ENCODE results near the gene MRGPRE. TPM values are rescaled to one million over a fixed set of nuclear protein-coding genes. Genes with fewer than 3 reads are reported as not detected.
A peak's percentile ranks its signal among the peaks of the same experiment; 100 is the strongest.

MRGPRE gene
- total RNA-seq, 1 experiment from 2014 or later = not detected

DNA sequence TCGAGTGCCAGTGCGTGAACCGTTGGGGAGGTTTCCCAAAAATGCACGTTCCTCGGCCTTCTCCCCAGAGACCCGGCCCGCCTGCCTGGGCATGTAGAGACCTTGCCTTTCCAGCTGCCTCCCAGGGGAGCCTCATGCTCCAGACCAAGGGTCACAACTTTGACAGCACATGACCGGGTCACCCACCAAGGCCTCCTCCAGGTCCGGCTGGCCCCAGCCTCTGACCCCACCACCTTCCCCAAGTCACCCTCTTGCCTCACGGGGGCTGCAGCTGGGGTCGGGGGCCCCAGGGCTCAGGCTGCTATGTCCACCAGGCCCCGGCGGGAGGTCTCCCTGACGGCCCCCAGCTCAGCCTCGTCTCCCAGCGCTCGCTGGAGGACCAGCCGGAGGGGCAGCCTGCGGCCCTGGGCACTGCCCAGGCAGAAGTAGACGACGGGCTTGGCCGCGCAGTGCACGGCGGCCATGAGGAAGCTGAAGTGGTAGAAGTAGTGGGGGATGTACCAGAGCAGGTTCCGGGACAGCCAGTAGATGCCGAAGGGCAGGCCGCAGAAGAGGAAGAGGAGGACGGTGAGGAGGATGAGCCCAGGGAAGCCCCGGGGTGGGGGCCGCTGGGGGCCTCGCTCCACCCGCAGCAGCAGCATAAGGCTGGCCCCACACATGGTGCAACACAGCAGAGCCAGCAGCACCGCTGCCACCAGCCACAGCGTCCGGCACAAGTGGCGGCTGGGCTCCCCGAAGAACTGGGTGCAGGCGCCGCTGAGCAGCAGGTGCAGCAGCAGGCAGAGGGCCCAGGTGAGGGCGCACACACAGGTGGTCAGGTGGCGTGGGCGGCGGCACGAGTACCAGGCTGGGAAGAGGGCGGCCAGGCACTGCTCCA is 4.4 kb downstream of the MRGPRE start:
- H3K4me3 Mint-ChIP-seq = no peak overlapping the region
- no peaks in the 10 kb centered on the region for H3K36me3 Mint-ChIP-seq
- peaks cover 28% of the 10 kb centered on the region for H3K4me1 Mint-ChIP-seq
- CTCF ChIA-PET = no interaction called here
- DNase-seq (ENCODE audit: low spot score) (peak; percentile 12), ATAC-seq (no peak)
- no peaks in the 10 kb centered on the region for H3K9me3 Mint-ChIP-seq
- H3K27me3 Mint-ChIP-seq (ENCODE audit: low read depth) = no peaks in the 10 kb centered on the region
- no peak overlapping the region for H3K27ac Mint-ChIP-seq
- TF ChIP-seq, protein P1, sequence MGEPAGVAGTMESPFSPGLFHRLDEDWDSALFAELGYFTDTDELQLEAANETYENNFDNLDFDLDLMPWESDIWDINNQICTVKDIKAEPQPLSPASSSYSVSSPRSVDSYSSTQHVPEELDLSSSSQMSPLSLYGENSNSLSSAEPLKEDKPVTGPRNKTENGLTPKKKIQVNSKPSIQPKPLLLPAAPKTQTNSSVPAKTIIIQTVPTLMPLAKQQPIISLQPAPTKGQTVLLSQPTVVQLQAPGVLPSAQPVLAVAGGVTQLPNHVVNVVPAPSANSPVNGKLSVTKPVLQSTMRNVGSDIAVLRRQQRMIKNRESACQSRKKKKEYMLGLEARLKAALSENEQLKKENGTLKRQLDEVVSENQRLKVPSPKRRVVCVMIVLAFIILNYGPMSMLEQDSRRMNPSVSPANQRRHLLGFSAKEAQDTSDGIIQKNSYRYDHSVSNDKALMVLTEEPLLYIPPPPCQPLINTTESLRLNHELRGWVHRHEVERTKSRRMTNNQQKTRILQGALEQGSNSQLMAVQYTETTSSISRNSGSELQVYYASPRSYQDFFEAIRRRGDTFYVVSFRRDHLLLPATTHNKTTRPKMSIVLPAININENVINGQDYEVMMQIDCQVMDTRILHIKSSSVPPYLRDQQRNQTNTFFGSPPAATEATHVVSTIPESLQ (CRISPR knock-in tag; IDR thresholded peaks at IDR 0.05) = no peak
- TF ChIP-seq CREM (CRISPR knock-in tag; IDR thresholded peaks at IDR 0.05) = no peak
- no peak for TF ChIP-seq MYBL2 (CRISPR knock-in tag; IDR thresholded peaks at IDR 0.05)
- no peak for TF ChIP-seq GTF2I (CRISPR knock-in tag; conservative IDR thresholded peaks at IDR 0.05)
- POLR2A ChIA-PET = no interaction called here

DNA sequence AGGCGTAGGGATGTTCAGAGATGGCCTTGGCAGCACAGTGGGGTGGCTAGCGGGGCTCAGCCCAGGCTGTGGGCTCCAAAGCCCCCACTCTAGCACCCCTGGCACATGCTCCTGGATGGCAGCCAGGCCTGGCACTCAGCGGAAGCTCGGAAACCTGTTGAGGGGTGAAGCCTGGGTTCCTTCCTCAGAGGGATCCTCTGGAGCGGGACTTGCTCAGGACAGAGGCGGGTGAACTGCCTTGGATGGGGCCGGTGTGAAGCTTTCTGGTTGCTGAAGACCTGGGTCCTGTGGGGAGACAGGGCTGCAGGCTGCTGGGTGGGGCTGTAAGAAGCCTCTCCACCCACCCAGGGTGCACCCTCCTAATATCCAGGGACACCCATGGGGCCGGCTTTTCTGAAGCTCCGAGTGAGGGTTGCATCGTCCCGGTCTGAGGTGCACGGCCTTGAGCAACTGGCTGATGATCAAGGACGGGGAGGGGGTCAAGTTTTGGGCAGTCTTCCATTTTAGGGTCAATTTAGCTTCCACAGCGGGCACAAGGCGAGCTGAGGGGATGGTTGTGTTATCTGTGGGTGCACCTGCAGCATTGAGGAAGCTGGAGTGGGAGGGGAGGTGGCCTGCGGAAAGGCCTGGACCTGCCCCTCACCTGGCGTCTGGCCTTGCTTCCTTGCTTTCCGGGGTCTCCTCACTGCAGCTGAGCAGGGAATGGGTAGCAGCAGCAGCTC is 5.2 kb downstream of the MRGPRE start:
- no peak overlapping the region for H3K27ac Mint-ChIP-seq
- H3K27me3 Mint-ChIP-seq (ENCODE audit: low read depth) = no peaks in the 10 kb centered on the region
- ChIA-PET POLR2A (no interaction called here), CTCF (no interaction called here)
- DNase-seq (ENCODE audit: low spot score) (no peak), ATAC-seq (no peak)
- peaks cover 27% of the 10 kb centered on the region for H3K4me1 Mint-ChIP-seq
- no peak overlapping the region for H3K4me3 Mint-ChIP-seq
- H3K36me3 Mint-ChIP-seq = no peaks in the 10 kb centered on the region
- TF ChIP-seq, protein P2, sequence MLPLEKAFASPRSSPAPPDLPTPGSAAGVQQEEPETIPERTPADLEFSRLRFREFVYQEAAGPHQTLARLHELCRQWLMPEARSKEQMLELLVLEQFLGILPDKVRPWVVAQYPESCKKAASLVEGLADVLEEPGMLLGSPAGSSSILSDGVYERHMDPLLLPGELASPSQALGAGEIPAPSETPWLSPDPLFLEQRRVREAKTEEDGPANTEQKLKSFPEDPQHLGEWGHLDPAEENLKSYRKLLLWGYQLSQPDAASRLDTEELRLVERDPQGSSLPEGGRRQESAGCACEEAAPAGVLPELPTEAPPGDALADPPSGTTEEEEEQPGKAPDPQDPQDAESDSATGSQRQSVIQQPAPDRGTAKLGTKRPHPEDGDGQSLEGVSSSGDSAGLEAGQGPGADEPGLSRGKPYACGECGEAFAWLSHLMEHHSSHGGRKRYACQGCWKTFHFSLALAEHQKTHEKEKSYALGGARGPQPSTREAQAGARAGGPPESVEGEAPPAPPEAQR (CRISPR knock-in tag; IDR thresholded peaks at IDR 0.05) = no peak
- TF ChIP-seq, protein P3, sequence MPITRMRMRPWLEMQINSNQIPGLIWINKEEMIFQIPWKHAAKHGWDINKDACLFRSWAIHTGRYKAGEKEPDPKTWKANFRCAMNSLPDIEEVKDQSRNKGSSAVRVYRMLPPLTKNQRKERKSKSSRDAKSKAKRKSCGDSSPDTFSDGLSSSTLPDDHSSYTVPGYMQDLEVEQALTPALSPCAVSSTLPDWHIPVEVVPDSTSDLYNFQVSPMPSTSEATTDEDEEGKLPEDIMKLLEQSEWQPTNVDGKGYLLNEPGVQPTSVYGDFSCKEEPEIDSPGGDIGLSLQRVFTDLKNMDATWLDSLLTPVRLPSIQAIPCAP (CRISPR knock-in tag; IDR thresholded peaks at IDR 0.05) = no peak
- TF ChIP-seq RELA (CRISPR knock-in tag; IDR thresholded peaks at IDR 0.05; ENCODE audit: borderline replicate concordance) = no peak
- TF ChIP-seq, protein P4, sequence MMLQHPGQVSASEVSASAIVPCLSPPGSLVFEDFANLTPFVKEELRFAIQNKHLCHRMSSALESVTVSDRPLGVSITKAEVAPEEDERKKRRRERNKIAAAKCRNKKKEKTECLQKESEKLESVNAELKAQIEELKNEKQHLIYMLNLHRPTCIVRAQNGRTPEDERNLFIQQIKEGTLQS (CRISPR knock-in tag; conservative IDR thresholded peaks at IDR 0.05) = no peak
- TF ChIP-seq, protein P5, sequence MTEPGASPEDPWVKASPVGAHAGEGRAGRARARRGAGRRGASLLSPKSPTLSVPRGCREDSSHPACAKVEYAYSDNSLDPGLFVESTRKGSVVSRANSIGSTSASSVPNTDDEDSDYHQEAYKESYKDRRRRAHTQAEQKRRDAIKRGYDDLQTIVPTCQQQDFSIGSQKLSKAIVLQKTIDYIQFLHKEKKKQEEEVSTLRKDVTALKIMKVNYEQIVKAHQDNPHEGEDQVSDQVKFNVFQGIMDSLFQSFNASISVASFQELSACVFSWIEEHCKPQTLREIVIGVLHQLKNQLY (CRISPR knock-in tag; IDR thresholded peaks at IDR 0.05) = no peak
- TF ChIP-seq, protein P6, sequence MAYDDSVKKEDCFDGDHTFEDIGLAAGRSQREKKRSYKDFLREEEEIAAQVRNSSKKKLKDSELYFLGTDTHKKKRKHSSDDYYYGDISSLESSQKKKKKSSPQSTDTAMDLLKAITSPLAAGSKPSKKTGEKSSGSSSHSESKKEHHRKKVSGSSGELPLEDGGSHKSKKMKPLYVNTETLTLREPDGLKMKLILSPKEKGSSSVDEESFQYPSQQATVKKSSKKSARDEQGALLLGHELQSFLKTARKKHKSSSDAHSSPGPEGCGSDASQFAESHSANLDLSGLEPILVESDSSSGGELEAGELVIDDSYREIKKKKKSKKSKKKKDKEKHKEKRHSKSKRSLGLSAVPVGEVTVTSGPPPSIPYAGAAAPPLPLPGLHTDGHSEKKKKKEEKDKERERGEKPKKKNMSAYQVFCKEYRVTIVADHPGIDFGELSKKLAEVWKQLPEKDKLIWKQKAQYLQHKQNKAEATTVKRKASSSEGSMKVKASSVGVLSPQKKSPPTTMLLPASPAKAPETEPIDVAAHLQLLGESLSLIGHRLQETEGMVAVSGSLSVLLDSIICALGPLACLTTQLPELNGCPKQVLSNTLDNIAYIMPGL (CRISPR knock-in tag; IDR thresholded peaks at IDR 0.05) = no peak
- TF ChIP-seq, protein P7, sequence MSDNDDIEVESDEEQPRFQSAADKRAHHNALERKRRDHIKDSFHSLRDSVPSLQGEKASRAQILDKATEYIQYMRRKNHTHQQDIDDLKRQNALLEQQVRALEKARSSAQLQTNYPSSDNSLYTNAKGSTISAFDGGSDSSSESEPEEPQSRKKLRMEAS (CRISPR knock-in tag; IDR thresholded peaks at IDR 0.05) = no peak
- H3K9me3 Mint-ChIP-seq = no peaks in the 10 kb centered on the region

Measured in WTC11 (cell line).